Left lung (tissue), 10 donors: Measurements from ENCODE around the gene PHF8. TPM values are rescaled to one million over a fixed set of nuclear protein-coding genes. Genes with fewer than 3 reads are reported as not detected.

Source experiments
- ATAC-seq: fragments of 200-7000 bp; cut with Tn5 transposase; one replicate; pipeline ENCODE4 v1.9.1; 2020; ENCODE audit warnings: moderate library complexity
- DNase-seq, 4 donors: peaks; one replicate each; pipeline ENCODE4 v3.0.0-alpha.2; 2013 to 2020
- H3K27ac ChIP-seq, 2 donors: fragments of 200-600 bp; sonication (generic) in 1 of 2; one replicate each; pipeline versions ENCODE4 v1.5.0 to v1.8.0; 2020 to 2021
- H3K27me3 ChIP-seq, 2 donors: fragments of 200-600 bp; sonication (generic) in 1 of 2; one replicate each; pipeline versions ENCODE4 v1.5.0 to v1.8.0; 2020 to 2021
- H3K36me3 ChIP-seq, 2 donors: fragments of 200-600 bp; sonication (generic) in 1 of 2; one replicate each; pipeline versions ENCODE4 v1.5.0 to v1.8.0; 2020 to 2021
- H3K4me1 ChIP-seq, 2 donors: fragments of 200-600 bp; one replicate each; pipeline ENCODE4 v1.8.0; 2021
- H3K4me3 ChIP-seq, 2 donors: fragments of 200-600 bp; sonication (generic) in 1 of 2; one replicate each; pipeline versions ENCODE4 v1.5.0 to v1.8.0; 2020 to 2021; ENCODE audit warnings: mild to moderate bottlenecking in 1 of 2
- H3K9me3 ChIP-seq, 2 donors: fragments of 200-600 bp; sonication (generic) in 1 of 2; one replicate each; pipeline versions ENCODE4 v1.5.0 to v1.8.0; 2020 to 2021
- intact Hi-C, 2 donors: fragments of 100-400 bp; cut with DNase I; formaldehyde crosslinking; loops; one replicate each; pipeline versions ENCODE4 v1.11.2 to v1.14.2; 2022
- polyA plus RNA-seq, 6 donors: library from polyadenylated mRNA; unstranded; fragments of 120-200 nt; gene quantifications; one replicate each; pipeline ENCODE4 v1.2.1, GENCODE V29; 2013; ENCODE audit not compliant: insufficient read length in 6 of 6
- total RNA-seq, 2 donors: library from RNA; stranded (reverse); fragmentation: NEBNext Ultra II Directional; extraction: Animal tissue kit (Norgen Biotek cat#: 25700); gene quantifications; one replicate each; pipeline ENCODE4 v1.2.1, GENCODE V29; 2021
- TF ChIP-seq, protein P1 (sequence below), 2 donors: fragments of 200-600 bp; sonication (generic) in 1 of 2; IDR thresholded peaks; one replicate each; pipeline versions ENCODE4 v1.5.0 to v1.8.0; 2021; ENCODE audit warnings: antibody characterized with exemption in 2 of 2
- donor health status: DM: no; HTN: yes; CAD: no.
- donor health status: DM: no; HTN: no; CAD: no.

The PHF8 gene
- total and polyA plus RNA-seq, 8 donors, result 19.9 to 31.5 (median 29.0) TPM

DNA sequence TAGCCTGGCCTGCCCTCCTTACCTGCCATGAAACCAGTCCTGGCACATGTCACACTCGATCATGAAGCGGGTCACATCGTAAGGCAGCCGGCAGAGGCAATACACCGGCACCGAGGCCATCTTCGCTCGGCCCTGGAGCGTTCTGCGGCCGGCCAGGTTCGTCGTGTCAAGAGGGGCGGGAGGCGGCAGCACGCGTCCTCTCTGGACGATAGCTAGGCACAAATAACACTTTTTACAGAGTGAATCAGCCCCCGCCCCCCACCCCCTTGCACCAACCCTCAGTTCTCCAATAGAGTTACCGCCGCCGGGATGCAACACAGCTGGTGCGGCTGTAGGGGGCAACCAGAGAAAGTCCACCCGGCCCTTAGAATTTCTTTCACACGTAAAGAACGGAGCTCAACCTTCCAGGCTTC, 1.7 kb downstream of the PHF8 start:
- peak overlapping the region; percentile 45 to 60 for H3K4me3 ChIP-seq
- H3K4me1 ChIP-seq, result no peaks in the 10 kb centered on the region
- no peaks in the 10 kb centered on the region for H3K27me3 ChIP-seq
- peak; percentile 8 for ATAC-seq
- H3K27ac ChIP-seq, result no peak overlapping the region
- intact Hi-C loops, result no loop called here
- DNase-seq, result peak; percentile 32 to 65 (median 48)
- TF ChIP-seq, protein P1, sequence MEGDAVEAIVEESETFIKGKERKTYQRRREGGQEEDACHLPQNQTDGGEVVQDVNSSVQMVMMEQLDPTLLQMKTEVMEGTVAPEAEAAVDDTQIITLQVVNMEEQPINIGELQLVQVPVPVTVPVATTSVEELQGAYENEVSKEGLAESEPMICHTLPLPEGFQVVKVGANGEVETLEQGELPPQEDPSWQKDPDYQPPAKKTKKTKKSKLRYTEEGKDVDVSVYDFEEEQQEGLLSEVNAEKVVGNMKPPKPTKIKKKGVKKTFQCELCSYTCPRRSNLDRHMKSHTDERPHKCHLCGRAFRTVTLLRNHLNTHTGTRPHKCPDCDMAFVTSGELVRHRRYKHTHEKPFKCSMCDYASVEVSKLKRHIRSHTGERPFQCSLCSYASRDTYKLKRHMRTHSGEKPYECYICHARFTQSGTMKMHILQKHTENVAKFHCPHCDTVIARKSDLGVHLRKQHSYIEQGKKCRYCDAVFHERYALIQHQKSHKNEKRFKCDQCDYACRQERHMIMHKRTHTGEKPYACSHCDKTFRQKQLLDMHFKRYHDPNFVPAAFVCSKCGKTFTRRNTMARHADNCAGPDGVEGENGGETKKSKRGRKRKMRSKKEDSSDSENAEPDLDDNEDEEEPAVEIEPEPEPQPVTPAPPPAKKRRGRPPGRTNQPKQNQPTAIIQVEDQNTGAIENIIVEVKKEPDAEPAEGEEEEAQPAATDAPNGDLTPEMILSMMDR (IDR thresholded peaks at IDR 0.05), result peak in 1 of 2 donors; percentile 16
- H3K36me3 ChIP-seq, result peaks cover 0 to 11% of the 10 kb centered on the region in 2 donors
- no peaks in the 10 kb centered on the region for H3K9me3 ChIP-seq

DNA sequence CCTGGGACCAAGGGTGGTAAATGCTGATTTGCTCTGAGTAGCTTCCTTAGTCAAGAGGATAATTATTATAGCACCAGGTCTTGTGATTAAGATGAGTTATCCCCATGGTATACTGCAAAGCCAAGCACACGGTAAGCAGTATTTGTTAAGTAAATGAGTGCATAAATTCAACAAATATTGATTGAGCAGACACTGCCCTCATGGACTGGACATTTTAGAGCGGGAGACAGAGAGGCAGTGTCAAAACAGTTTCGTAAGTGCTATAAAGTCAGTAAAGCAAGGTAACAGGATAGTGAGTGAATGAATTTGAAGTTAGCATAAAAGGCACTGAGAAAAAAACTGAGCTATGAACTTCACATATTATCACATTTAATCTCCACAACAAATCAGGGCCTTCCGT, 13.9 kb downstream of the PHF8 start:
- H3K27ac ChIP-seq, result no peak overlapping the region
- H3K4me3 ChIP-seq, result no peak overlapping the region
- peaks cover 0 to 59% of the 10 kb centered on the region in 2 donors for H3K36me3 ChIP-seq
- TF ChIP-seq, protein P1 (IDR thresholded peaks at IDR 0.05), result no peak
- ATAC-seq (no peak), DNase-seq (no peak)
- H3K27me3 ChIP-seq, result no peaks in the 10 kb centered on the region
- H3K4me1 ChIP-seq, result no peaks in the 10 kb centered on the region
- no peaks in the 10 kb centered on the region for H3K9me3 ChIP-seq
- intact Hi-C loops, result no loop called here

DNA sequence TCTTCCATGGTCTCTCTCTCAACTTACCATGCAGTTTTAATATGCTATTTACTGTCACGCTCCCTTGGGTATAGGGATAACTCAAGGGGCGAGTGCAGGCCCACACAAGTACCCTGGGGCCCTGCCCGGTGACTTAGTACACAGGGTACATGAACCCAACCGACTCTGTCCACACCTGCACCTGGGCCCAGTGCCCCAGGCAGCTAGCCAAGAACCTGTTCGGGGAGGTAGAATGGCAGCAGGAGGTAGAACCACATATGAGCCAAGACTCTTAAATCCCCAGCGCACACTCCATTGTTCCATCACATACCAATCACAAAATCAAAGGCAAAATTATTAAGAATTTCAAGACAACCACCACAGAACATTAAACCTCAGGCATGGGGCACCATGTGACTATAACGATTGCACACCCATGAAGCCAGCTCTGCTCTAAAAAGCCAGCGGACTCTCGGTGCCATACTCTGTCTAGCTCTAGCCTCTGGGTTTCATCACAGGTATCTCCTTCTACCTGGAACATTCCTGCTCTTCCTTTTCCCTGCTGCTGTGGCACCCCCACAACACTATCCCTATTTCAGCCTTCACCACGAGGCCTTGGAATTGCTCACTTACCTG, 14.6 kb downstream of the PHF8 start:
- DNase-seq, result no peak
- intact Hi-C loops, result no loop called here
- no peak overlapping the region for H3K4me3 ChIP-seq
- no peaks in the 10 kb centered on the region for H3K27me3 ChIP-seq
- no peaks in the 10 kb centered on the region for H3K9me3 ChIP-seq
- no peak overlapping the region for H3K27ac ChIP-seq
- H3K4me1 ChIP-seq, result no peaks in the 10 kb centered on the region
- TF ChIP-seq, protein P1 (IDR thresholded peaks at IDR 0.05), result no peak
- ATAC-seq, result peak; percentile 46
- peaks cover 0 to 52% of the 10 kb centered on the region in 2 donors for H3K36me3 ChIP-seq

DNA sequence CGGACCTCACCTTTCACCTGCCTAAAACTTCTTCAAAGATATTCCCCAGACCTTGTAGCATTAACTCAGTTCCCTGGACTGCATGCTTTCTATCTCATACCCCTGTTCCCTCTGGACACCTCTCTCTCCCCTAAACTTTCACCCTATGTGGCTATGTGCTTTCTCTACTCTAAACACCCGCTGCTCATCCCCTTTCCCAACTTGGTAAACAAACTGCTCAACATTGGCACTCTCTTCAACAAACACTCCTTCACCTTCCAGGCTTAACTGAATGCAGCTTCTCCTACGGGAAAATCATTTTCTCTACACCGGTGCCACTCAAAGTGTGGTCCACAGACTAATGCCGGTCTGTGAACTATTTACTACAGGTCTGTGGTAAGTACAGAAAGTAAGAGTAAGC, 19.9 kb downstream of the PHF8 start:
- Histone ChIP-seq H3K9me3 (no peaks in the 10 kb centered on the region), H3K36me3 (peaks cover 0 to 46% of the 10 kb centered on the region in 2 donors), H3K27me3 (no peaks in the 10 kb centered on the region), H3K27ac (no peak overlapping the region), H3K4me3 (no peak overlapping the region), H3K4me1 (no peaks in the 10 kb centered on the region)
- no peak for DNase-seq
- intact Hi-C loops, result no loop called here
- TF ChIP-seq, protein P1 (IDR thresholded peaks at IDR 0.05), result no peak
- ATAC-seq, result no peak

DNA sequence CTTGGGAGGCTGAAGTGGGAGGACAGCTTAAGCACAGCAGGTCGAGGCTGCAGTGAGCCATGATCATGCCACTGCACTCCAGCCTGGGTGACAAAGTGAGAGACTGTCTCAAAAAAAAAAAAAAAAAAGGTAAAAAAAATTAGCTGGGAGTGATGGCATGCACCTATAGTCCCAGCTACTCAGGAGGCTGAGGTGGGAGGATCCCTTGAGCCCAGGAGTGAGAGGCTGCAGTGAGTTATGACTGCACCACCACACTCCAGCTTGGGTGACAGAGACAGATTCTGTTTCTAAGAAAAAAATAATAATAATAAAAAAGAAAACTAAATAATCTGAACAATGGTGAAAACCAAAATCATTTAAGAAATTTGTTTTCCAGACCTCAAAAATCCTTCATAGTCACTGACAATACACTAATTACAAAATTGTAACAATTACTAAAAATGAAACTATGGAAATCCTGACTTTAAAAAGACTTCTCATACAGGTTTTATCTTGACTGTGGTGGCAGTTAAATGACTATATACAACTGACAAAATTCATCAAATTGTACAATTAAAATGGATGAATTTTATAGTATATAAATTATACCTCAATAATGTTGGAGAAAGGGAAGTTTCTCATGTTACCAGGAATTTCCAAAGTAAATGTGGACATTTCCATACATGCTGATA, 31.3 kb downstream of the PHF8 start:
- Histone ChIP-seq H3K4me3 (no peak overlapping the region), H3K27me3 (no peaks in the 10 kb centered on the region), H3K36me3 (peaks cover 0 to 76% of the 10 kb centered on the region in 2 donors), H3K4me1 (no peaks in the 10 kb centered on the region), H3K27ac (no peak overlapping the region), H3K9me3 (no peaks in the 10 kb centered on the region)
- intact Hi-C loops, result no loop called here
- DNase-seq (no peak), ATAC-seq (no peak)
- TF ChIP-seq, protein P1 (IDR thresholded peaks at IDR 0.05), result no peak
